ENCODE measurements around the gene HES5.

DNA sequence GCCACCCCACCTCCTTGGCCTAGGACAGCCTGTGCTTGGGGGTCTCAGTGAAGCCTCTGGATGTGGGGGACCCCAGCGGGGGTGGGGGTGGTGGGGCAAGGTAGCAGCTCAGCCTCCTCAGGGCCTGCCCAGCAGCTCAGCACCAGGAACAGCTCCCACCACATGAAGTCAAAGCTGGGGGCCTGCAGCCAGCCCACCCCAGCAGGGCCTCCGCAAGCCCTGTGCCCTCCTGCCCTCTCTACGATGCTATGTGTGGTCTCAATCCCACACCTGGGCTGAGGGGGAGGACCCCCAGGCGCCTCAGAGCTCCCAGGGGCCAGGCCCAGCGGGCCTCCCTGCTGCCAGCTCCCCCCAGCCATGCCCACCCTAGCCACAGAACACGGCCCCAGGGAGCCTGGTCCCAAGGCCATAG is 22.3 kb downstream of the HES5 start:
- TF ChIP-seq ZNF274 (IDR thresholded peaks at IDR 0.05; ENCODE audit: low read depth, low read length) (no peak), YY1 (IDR thresholded peaks at IDR 0.05; ENCODE audit: insufficient read depth, insufficient read length) (no peak), SUZ12 (IDR thresholded peaks at IDR 0.05; ENCODE audit: extremely low read depth, insufficient read depth, insufficient read length) (no peak)

Measured in NT2/D1 (cell line).